Measurements from ENCODE around the gene PHACTR4.

- TF ChIP-seq CTCF (IDR thresholded peaks at IDR 0.05) (no peak), POLR2A (IDR thresholded peaks at IDR 0.05) (no peak)
These were observed 45.8 kb upstream of the PHACTR4 start for GRCh38 chr1:28323720-28324119.
